Tibial nerve (tissue), 4 donors: ENCODE results near the gene PIK3CD. TPM values are rescaled to one million over a fixed set of nuclear protein-coding genes. Genes with fewer than 3 reads are reported as not detected.

ENCODE experiments used
- DNase-seq, 2 donors: peaks; one replicate each; pipeline ENCODE4 v3.0.0-alpha.2; 2019; ENCODE audit warnings: low spot score in 2 of 2
- H3K27ac ChIP-seq, 4 donors: fragments of 200-600 bp; sonication (generic) in 3 of 4; one replicate each; pipeline ENCODE4 v1.5.1; 2017 to 2019; ENCODE audit warnings: mild to moderate bottlenecking in 1 of 4
- H3K27me3 ChIP-seq, 2 donors: fragments of 200-600 bp; sonication (generic) in 1 of 2; one replicate each; pipeline versions ENCODE4 v1.5.1 to v1.6.0; 2017 to 2019
- H3K36me3 ChIP-seq, 3 donors: fragments of 200-600 bp; sonication (generic); one replicate each; pipeline ENCODE4 v1.5.1; 2018 to 2019
- H3K4me1 ChIP-seq, 4 donors: fragments of 200-600 bp; sonication (generic) in 3 of 4; one replicate each; pipeline ENCODE4 v1.5.1; 2017 to 2019
- H3K4me3 ChIP-seq, 4 donors: fragments of 200-600 bp; sonication (generic) in 3 of 4; one replicate each; pipeline ENCODE4 v1.5.1; 2017 to 2019; ENCODE audit warnings: mild to moderate bottlenecking in 1 of 4, moderate library complexity in 1 of 4
- H3K9me3 ChIP-seq, 4 donors: fragments of 200-600 bp; sonication (generic) in 3 of 4; one replicate each; pipeline ENCODE4 v1.5.1; 2017 to 2019
- CTCF ChIP-seq, 5 experiments: fragments of 200-600 bp in 3 of 5; fragments of 450-650 bp in 2 of 5; sonication (generic) in 3 of 5; IDR thresholded peaks; one replicate each; pipeline ENCODE4 v1.5.1; 2016 to 2019; ENCODE audit warnings: antibody characterized with exemption in 5 of 5, mild to moderate bottlenecking in 3 of 5, moderate library complexity in 2 of 5
- EP300 ChIP-seq, 2 donors: sonication (generic); formaldehyde crosslinking; IDR thresholded peaks; one replicate each; pipeline ENCODE4 v1.6.1; 2017; ENCODE audit warnings: antibody characterized with exemption in 2 of 2, mild to moderate bottlenecking in 1 of 2
- POLR2A ChIP-seq, 2 donors: fragments of 450-650 bp; IDR thresholded peaks; one replicate each; pipeline ENCODE4 v1.6.1; 2017; ENCODE audit warnings: antibody characterized with exemption in 2 of 2, mild to moderate bottlenecking in 2 of 2, moderate library complexity in 2 of 2
- WGBS, 2 donors: methylation state at CpG; one replicate each; pipeline ENCODE4 v1.1.5; 2018; 5-methylcytosine and 5-hydroxymethylcytosine counted together
- total RNA-seq, 4 donors: library from RNA; depleted of rRNA; stranded (reverse); fragments of >200 nt; gene quantifications; one replicate each; pipeline ENCODE4 v1.1.0, GENCODE V29; 2016

Gene PIK3CD
- total RNA-seq, 4 donors from 2014 or later: 6.9 to 18.0 (median 10.2) TPM

- Histone ChIP-seq H3K36me3 (peaks cover 0 to 23% (median 0%) of the 10 kb centered on the region in 3 donors), H3K27me3 (no peaks in the 10 kb centered on the region), H3K27ac (no peak overlapping the region), H3K4me1 (peaks cover 0 to 13% (median 0%) of the 10 kb centered on the region in 4 donors), H3K9me3 (no peaks in the 10 kb centered on the region), H3K4me3 (no peak overlapping the region)
- no peak for DNase-seq
- 67 to 69% methylated on average over 2 of the region's 2 CpGs for WGBS, 2 donors
- no peak for TF ChIP-seq CTCF (IDR thresholded peaks at IDR 0.05)
- TF ChIP-seq POLR2A (IDR thresholded peaks at IDR 0.05): no peak
- TF ChIP-seq EP300 (IDR thresholded peaks at IDR 0.05): no peak
Measured at GRCh38 chr1:9763914-9764313, 112.4 kb downstream of the PIK3CD start.

- no peaks in the 10 kb centered on the region for H3K27me3 ChIP-seq
- 82 to 83% methylated on average over 3 of the region's 3 CpGs for WGBS, 2 donors
- no peak for TF ChIP-seq CTCF (IDR thresholded peaks at IDR 0.05)
- DNase-seq: no peak
- H3K4me1 ChIP-seq: peaks cover 0 to 13% (median 0%) of the 10 kb centered on the region in 4 donors
- no peaks in the 10 kb centered on the region for H3K9me3 ChIP-seq
- no peak overlapping the region for H3K4me3 ChIP-seq
- peaks cover 0 to 23% (median 0%) of the 10 kb centered on the region in 3 donors for H3K36me3 ChIP-seq
- H3K27ac ChIP-seq: no peak overlapping the region
Measured at GRCh38 chr1:9764550-9764949, 113.0 kb downstream of the PIK3CD start.

GRCh38 chr1:9766759-9767442 is 115.4 kb downstream of the PIK3CD start:
- Histone ChIP-seq H3K4me3 (no peak overlapping the region), H3K27me3 (no peaks in the 10 kb centered on the region), H3K36me3 (peaks cover 0 to 33% (median 0%) of the 10 kb centered on the region in 3 donors), H3K9me3 (no peaks in the 10 kb centered on the region), H3K27ac (peak overlapping the region in 3 of 4 donors; percentile 11 to 90 (median 65)), H3K4me1 (peaks cover 0 to 15% (median 0%) of the 10 kb centered on the region in 4 donors)
- no peak for TF ChIP-seq POLR2A (IDR thresholded peaks at IDR 0.05)
- peak in 1 of 2 donors; percentile 18 for TF ChIP-seq EP300 (IDR thresholded peaks at IDR 0.05)
- no peak for TF ChIP-seq CTCF (IDR thresholded peaks at IDR 0.05)
- no peak for DNase-seq
- WGBS, 2 donors: 80 to 84% methylated on average over 15 of the region's 15 CpGs

GRCh38 chr1:9767964-9768668 is 116.6 kb downstream of the PIK3CD start:
- Histone ChIP-seq H3K4me3 (no peak overlapping the region), H3K4me1 (peaks cover 0 to 15% (median 0%) of the 10 kb centered on the region in 4 donors), H3K36me3 (peaks cover 0 to 34% (median 0%) of the 10 kb centered on the region in 3 donors), H3K27me3 (no peaks in the 10 kb centered on the region), H3K27ac (no peak overlapping the region), H3K9me3 (no peaks in the 10 kb centered on the region)
- DNase-seq: no peak
- TF ChIP-seq EP300 (IDR thresholded peaks at IDR 0.05) (no peak), POLR2A (IDR thresholded peaks at IDR 0.05) (no peak)
- 87 to 92% methylated on average over 14 to 19 of the region's 24 CpGs for WGBS, 2 donors

- peaks cover 0 to 27% (median 0%) of the 10 kb centered on the region in 3 donors for H3K36me3 ChIP-seq
- WGBS, 2 donors: 76 to 80% methylated on average over 3 of the region's 3 CpGs
- no peak overlapping the region for H3K4me3 ChIP-seq
- no peaks in the 10 kb centered on the region for H3K9me3 ChIP-seq
- TF ChIP-seq CTCF (IDR thresholded peaks at IDR 0.05): no peak
- TF ChIP-seq POLR2A (IDR thresholded peaks at IDR 0.05): no peak
- no peak for TF ChIP-seq EP300 (IDR thresholded peaks at IDR 0.05)
- H3K4me1 ChIP-seq: peaks cover 0 to 15% (median 0%) of the 10 kb centered on the region in 4 donors
- H3K27ac ChIP-seq: no peak overlapping the region
- DNase-seq: no peak
- H3K27me3 ChIP-seq: no peaks in the 10 kb centered on the region
Measured at GRCh38 chr1:9768983-9769382, 117.5 kb downstream of the PIK3CD start.
